Suprapubic skin (tissue), 3 donors: ENCODE results near the gene ANKH.

ENCODE experiments used
- POLR2A ChIP-seq, 2 donors: fragments of 450-650 bp; IDR thresholded peaks; one replicate each; pipeline ENCODE4 v1.6.1; 2017; ENCODE audit warnings: antibody characterized with exemption in 2 of 2, mild to moderate bottlenecking in 2 of 2, moderate library complexity in 2 of 2
- TF ChIP-seq, protein P1 (sequence below), 2 donors: fragments of 200-600 bp in 1 of 2; fragments of 450-650 bp in 1 of 2; sonication (generic) in 1 of 2; IDR thresholded peaks; one replicate each; pipeline ENCODE4 v1.5.1; 2016 to 2019; ENCODE audit warnings: antibody characterized with exemption in 2 of 2, mild to moderate bottlenecking in 1 of 2, moderate library complexity in 1 of 2

DNA sequence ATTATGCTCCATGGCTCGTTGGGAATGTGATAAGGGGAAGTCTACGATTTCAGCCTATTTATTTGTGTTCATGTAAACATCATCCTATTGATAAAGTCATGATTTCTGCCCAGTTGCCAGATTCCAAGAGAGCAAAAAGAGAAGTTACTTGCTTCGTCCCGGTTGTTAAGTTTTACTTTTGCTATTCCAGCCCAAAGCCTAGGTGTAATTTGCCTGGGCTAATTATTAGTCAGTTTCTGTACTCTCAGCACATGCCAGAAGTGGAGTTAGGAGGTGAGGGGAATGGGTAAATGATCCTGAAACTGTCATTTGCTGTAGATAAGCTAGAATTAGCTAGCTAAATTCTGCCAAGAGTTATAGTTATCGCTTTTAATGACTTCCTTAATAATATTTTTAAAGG, 4.5 kb upstream of the ANKH start:
- TF ChIP-seq POLR2A (IDR thresholded peaks at IDR 0.05): no peak
- TF ChIP-seq, protein P1, sequence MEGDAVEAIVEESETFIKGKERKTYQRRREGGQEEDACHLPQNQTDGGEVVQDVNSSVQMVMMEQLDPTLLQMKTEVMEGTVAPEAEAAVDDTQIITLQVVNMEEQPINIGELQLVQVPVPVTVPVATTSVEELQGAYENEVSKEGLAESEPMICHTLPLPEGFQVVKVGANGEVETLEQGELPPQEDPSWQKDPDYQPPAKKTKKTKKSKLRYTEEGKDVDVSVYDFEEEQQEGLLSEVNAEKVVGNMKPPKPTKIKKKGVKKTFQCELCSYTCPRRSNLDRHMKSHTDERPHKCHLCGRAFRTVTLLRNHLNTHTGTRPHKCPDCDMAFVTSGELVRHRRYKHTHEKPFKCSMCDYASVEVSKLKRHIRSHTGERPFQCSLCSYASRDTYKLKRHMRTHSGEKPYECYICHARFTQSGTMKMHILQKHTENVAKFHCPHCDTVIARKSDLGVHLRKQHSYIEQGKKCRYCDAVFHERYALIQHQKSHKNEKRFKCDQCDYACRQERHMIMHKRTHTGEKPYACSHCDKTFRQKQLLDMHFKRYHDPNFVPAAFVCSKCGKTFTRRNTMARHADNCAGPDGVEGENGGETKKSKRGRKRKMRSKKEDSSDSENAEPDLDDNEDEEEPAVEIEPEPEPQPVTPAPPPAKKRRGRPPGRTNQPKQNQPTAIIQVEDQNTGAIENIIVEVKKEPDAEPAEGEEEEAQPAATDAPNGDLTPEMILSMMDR (IDR thresholded peaks at IDR 0.05): no peak
